Nucleus accumbens (tissue), 56 donors: ENCODE measurements around the gene ATRN.

ENCODE experiments used
- DNase-seq, 56 donors: peaks; one replicate each; lab custom pipeline; 2025; lab: John Stamatoyannopoulos, UW

Gene ATRN

DNA sequence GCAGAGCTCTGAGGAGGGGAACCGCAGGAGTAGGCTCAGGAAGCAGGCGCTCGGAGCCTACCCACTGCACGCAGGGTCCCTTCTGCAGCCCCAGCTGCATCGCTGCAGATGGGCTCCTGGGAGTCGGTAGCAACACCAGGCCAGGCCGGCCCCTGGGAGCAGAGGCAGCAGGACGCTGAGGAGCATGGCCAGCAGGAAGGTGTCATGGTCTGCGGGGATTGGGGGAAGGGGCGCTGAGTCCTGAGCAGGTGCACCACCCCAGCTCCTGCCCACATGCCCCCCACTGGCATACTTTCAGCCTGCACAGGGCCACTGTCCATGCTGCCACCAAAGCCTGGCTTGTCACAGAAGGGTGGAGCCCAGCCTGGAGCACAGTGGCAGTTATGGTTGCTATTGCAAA is 200.1 kb downstream of the ATRN start:
- DNase-seq = no peak

DNA sequence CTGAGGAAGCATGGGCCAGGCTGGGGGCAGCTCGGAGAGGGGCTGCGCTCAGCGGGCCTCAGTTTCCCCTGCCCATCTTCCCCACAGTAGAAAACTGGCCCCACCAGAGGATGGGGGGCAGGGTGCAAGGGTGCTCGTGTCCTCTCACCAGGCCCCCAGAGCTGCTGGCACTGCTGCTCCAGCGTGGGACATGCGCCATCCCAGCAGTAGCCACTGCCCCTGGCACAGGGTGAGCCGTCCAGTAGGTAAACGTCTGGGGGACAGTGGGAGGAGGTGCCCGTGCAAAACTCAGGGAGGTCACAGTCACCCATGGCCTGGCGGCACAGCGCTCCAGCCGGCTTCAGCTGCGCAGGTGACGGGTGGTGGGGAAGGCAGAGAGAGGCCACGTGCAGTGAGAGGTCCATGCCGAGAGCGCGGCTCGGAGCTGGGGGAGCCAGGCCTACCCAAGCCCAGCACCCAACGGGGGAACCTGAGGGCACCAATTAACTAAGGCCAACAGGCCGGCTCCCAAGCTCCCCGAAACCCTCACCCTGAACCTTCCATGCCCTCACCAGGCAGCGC is 201.2 kb downstream of the ATRN start:
- DNase-seq = no peak

DNA sequence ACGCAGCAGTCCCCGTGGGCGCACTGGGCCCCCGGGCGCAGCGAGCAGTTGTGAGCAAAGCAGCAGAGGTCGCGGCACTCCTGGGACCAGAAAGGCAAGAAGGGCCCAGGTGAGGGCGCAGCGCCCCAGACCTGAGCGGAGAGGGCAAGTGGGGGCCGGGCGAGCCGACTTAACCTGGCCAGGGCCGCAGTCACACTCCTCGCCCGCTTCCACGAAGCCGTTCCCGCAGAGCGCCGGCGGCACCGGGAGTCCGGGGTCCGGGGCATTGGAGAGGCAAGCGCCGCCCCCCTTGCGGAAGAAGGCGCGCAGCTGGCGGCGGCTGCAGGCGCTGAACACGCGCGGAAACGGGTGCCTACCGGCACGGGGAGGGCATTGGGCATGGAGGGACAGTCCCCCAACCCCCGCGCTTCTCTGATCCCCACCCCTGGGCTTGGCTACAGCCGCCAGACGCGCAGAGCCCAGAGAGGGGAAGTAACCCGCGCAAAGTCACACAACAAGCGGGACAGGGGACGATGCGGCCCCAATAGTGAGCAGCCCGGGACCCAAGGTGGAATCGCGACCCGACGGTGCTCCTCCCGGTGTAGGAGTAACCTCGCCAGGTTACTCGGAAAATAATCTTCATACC is 201.8 kb downstream of the ATRN start:
- no peak for DNase-seq

DNA sequence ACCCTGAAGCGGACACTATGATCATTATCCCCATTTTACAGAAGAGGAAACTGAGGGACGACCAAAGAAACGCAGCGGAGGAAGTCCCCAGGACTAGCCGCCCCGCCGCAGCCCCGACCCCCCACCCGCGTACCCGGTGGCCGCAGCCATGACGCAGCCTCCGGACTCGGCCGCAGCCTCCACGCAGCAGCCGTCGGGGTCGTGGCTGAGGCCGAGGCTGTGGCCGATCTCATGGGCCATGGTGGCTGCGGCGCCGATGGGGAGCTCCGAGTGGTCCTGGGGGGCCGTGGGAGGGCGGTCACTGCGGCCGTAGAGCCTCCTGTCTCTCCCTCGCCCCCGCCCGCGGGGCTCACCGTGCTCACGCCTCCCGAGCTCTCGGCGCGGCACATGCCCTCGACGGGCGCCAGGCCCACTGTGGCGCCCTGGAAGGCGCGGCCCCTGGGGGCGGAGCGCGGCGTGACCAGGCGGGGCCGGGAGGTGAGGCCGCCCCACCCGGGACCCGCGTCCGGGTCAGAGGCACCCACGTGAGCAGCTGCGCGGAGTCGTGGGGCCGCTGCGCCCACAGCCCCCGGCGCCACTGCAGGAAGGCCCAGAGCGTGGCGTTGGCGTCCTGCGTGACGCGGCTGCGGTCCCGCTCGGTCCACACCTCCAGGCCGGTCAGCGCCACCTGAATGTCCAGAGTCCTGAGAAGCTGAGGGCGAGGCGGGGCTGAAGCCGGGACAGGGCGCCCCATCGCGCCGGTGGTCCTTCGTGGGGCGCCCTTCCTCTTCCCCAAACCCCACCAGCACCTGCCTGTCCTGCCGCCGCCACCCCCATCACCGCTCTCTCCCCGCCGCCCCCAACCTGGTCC is 202.6 kb downstream of the ATRN start:
- DNase-seq = no peak

DNA sequence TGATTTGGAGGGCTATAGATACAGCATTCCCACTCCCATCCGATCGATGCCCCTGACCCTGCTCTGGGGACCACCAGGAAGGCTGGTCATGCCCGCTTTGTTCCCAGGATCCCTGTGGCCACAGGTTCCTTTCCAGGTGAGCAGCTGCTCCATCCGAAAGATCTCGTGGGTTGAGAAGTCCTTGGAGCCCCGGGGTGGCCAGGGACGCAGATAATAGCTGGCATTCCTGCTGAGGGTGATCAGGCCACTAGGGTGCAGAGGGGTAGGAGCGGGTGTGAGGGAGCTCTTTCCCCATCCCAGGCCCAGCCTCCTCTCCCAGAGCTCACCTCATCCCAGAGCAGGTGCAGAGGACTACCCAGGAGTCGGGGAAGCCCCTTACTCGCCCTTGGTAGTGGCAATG is 203.6 kb downstream of the ATRN start:
- DNase-seq = no peak

DNA sequence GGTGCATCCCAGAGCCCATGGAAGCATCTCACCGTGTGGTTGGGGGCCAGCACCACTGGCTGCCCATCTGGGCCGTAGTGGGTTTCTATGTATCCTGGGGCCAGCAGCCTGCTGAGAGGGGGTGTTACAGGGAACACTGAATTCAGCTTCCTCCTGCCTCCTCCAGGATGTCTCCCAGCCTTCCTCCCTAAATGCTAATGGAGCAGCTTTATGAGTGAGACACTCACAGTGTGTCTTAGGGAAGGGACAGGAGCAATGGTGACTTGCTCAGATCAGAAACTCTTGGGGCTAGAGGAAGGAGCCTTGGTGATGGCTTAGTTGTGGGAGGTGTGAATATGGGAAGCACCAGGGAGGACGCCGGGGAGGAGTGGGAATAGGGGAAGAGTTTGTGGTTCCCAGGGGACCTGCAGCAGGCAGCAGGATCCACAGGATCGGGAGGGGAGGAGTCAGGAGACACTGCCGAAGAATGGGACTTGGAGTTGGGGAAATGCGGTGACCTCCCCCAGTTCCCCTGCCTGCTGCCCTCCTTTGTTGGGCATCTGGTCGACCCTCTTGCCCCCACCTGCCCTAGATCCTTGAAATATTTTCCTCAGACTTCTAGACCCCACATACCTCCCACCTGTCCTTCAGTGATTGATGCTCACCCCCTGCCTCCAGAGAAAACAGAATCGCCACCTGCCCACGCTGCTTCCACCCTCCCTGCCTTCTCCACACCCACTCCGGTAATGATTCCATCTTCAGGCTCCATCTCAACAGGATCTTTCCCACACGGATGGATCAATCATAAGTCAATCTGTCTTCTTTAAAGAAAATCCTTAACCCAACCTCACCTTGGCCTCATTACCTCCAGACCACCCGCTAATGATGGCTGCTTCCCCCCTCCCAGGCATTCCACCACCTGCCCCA is 204.4 kb downstream of the ATRN start:
- no peak for DNase-seq

DNA sequence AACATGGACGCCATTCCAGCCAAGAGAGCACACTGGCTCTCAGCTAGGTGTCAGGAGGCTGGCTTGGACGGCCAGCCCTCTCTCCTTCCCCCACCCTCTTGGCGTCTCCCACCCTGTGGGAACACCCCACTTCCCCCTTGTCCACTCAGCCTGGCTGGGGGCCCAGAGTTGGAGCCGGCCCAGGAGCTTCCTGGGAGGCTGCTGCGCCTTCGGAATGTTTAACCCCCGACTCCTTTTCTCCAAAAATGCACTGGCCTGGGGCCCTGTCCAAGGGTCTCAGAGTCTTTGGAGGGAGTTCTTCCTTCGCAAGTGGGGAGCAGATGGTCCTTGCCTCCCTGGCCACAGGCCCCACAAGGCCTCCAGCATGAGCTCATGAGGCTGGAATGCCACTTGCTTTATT is 206.9 kb downstream of the ATRN start:
- DNase-seq = peak in 40 of 56 donors; percentile 5 to 78 (median 34)

DNA sequence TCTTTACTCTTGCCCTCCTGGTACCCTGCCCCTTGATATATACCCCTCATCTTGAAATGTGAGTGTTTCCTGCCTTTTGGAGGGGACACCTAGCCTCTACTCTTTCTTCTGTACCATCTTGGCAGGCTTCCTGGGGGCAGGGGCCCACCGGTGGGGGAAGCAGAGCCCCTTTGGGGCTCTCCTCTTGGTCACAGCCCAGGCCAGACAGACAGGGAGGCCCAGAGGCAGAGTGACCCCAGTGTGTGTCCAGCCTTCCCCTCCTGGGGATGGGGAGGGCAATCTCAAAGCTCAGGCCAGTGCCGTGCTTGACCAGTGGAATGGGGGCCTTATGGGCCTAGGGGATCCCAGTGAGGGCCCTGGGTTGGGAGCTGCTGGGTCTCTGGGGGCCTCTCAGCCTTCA is 207.4 kb downstream of the ATRN start:
- no peak for DNase-seq

DNA sequence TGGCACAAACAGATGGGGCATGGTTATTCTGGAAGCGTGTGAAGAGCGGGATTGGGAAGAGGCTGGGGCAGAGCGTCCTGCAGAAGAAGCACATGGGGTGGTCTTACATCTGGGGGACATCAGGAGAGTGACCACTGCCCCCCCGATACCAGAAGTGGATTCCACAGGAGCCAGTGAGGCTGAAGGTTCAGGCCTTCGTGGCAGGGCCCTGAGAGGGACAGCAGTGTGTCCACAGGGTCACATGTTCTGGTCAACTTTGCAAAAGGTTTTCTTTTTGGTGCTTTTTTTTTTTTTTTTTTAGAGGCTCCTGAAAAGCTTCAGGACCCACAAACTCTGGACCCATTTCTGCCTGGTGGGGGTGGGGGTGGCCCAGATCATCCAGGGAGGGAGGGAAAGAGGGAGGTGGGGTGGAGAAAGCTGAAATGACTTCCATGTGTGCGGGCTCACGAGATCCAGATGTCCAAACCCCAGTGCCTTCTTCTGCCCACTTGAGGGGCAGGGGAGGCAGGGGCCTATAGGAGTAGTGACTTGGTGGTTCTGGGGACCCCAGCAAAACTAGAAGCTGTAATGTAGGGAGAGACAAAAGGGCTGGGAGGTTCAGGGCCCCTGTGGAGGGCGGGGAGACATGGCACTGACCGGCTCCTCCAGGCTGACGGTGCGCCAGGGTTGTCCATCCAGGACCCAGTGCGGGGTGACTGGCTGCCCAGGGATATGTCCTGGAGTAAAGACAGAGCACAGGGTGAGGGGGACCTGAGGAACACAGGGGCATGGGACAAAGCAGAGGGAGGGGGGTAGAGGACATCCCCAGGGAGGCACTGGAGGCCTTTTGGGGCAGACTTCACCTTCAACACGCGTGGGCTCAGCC is 208.3 kb downstream of the ATRN start:
- DNase-seq = no peak

DNA sequence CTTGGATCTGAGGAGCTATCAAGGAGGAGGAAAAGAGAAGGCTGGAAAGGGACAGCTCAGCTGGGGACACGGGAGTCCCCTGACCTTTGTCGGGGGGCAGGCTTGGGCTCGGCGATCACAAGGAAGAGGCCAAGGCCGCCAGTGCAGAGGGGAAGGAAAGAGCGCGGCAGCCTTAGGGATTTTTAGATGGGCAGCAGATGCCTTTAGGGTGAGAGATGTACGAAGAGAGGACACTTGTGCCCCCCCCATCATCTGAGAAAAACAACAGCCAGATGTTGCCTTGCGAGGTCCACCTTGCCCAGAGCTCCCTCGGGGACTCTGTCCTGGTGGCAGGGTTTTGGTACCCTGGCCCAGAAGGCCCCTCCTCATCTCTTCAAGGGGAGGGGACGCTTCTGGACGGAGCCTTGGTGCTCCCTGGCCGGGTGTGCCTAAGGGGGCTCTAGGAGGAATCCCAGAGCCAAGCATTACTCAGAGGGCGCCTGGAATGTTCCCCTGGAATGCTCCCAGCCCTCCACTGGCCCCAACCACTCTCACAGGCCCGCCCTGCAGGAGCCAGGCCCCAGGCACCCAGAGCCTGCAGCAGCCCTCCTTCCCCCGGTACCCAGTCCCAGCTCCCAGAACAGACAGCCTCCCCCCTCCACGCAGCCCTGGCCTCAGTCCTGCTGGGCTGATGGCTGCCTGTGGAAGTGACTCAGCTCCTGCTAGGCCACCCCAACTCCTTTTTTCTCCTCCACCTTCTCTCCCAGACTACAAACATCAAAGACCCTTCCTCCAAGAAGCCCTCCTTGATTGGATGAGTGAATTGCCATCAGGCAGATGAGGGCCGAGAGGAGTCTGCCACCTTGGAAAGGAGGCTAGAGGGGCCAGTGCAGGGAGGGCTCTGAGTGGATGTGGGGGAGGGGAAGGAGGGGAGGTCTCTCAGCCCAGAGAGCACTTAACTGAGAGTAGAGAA is 209.2 kb downstream of the ATRN start:
- peak in 1 of 56 donors; percentile 16 for DNase-seq

DNA sequence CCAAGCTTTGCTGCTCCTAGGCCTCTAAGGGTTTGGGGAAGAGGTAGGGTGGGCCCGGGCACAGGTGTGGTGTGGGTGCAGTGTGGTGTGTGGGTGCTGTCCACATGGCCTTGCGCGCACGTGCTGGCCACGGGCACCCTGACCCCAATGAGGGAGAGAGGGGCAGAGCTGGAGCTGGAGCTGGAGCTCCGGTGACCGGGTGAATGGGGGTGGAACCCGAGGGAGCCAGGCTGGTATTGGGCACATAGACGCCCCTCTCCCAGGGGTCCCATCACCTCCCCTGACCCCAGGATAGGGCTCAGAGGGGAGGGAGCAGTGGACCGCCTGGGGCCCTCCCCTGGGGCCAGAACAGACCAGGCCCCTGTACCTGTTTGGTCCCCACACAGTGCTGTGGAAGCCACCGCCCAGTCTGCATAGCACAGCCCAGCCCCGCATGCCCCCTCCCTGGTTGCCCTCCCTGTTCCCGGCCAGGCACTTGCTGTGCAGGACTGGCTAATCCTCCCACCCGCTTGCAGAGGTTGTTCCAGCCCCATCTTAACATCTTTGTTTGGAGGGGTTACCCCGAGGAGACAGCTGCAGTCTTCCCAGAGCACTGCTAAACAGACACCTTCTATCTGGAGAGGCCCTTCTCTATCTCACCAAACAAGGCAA is 210.0 kb downstream of the ATRN start:
- DNase-seq = no peak

DNA sequence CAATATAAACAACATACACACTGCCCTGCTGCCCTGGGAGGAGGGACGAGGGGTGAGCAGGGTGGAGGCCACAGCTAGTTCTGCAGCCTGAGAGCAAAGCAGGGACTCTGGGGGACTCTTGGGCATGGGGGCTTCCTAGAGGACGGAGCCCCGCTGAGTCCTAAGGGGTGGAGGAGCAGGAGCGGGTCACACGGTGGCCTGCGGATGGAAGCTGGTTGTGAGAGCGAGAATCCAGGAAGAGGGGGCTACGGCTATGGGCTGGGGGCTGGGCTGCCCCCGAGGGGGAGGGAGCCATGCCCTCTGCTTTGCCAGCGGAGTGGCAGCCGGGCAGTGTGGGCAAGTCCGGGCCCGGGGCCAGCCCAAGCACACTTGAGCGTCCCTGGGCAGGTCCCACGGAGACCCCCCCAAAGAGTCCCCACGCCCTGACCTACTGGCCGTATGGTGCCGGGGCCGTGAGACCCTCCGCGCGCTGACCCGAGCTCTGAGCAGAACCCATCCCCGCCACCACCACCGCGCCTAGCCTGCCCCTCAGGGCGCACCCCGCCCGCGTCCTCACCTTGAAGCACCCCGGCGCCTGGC is 210.6 kb downstream of the ATRN start:
- peak in 2 of 56 donors; percentile 16 to 52 for DNase-seq

DNA sequence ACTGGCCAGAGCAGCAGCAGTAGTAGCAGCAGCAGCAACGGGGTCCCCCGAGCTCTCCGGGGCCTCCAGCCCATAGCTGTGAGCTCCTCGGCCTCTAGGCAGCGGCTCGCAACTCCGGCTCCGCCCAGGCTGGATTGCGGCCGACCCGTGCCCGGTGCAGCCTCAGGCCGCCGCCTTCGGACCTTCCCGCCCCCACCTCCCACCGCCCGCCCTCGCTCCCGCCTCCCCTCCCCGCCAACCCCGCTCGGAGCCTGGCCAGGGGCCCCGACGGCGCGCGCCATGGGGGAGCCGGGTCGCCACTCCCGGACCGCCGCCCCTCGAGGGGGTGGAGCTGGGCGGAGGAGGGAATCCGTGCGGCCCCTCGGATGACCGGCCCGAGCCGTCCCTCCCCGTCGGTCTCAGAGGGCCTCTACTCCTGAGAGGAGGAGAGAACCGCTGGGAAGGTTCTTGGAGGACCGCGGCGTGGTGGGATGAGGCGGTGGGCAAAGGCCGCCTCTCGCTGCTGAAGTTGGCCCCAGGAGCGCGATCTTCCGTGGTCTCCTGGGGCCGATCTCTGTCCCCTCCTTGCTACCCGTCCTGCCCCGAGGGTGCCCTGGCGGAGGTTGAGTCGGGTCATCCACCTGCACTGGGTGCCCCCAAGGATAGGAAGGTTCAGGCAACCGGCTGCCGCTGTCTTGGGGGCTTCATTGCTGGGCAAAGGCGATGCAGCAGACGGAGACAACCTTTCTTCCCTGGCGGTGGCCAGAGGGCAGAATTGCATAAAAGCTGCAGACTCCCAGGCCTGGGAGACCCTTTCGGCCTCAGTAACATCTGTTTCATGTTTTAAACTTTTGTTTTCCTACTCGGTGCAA is 211.3 kb downstream of the ATRN start, which contains the start of gene ADAM33:
TSS of gene ADAM33 (minus strand) at position 80 of the 851 bp plus-strand sequence. CDS start at position 74, 6 bp downstream.
- DNase-seq = peak in 2 of 56 donors; percentile 16 to 52

DNA sequence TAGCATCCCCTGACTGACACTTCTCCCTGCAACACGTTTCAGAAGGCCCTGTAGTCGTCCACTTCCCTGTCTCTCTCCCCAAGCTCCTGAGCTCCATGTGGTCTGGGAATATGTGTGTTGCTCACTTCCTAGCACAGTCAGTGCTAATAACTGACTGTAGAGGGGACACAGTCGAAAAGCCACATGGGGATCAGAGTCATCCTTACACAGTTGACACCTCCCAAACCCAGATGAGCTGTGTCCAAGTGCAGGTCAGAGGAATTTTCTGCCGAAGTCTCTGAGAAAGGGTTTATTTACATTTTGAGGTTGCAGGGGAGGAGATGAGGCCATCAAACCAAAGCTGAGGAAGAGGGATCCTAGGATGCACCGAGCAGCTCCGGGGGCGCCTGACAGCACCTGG is 214.5 kb downstream of the ATRN start:
- no peak for DNase-seq

DNA sequence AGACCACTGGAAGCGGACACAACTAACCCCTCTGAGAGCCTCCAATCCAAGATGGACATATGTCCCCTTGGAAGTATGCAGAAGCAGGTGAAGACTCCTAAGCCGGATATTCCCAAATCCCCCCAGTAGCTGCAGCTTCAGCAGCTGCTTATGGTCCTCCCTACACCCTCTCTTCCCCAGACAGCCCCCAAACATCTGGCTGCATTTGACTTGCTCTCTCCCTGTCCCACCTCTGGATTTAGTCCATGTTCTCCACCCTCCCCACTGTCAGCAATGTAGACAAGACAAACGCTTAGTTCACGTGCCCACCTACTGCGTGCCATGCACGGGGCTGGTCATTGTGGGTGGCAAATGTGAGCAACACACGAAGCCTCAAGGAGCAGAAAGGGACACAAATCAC is 215.6 kb downstream of the ATRN start:
- DNase-seq = no peak

DNA sequence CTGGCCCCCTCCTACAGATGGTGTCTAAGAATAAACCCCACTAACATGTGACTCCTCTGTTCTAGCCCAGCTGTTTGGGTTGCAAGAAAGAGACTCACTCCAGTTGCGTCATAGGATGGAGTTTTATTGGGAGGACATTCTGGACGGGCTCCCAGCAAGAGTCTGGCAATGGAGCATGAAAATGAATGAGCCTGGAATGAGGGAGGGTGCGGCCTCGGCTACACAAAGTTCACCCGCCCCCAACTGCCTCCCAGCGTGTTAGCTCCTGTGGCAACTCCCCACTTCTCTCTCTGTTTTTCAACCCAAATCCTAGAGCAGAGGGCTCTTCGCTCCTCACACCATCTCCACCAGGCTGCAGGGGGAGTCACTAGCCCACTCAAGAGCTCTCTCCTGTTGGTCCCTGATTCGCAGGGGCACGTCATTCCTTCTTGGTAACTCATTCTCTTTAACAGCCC is 216.1 kb downstream of the ATRN start:
- peak in 44 of 56 donors; percentile 2 to 77 (median 40) for DNase-seq
